ENCODE measurements around the gene RBM20. TPM values are rescaled to one million over a fixed set of nuclear protein-coding genes. Genes with fewer than 3 reads are reported as not detected.
"Not testable (repeated sequence)": the region's sequence is repeated elsewhere in the genome, so short reads cannot be mapped to it uniquely, and the experiment has no call there.

RBM20 gene
- total RNA-seq, 1 donor from 2014 or later, result 1.0 TPM

DNA sequence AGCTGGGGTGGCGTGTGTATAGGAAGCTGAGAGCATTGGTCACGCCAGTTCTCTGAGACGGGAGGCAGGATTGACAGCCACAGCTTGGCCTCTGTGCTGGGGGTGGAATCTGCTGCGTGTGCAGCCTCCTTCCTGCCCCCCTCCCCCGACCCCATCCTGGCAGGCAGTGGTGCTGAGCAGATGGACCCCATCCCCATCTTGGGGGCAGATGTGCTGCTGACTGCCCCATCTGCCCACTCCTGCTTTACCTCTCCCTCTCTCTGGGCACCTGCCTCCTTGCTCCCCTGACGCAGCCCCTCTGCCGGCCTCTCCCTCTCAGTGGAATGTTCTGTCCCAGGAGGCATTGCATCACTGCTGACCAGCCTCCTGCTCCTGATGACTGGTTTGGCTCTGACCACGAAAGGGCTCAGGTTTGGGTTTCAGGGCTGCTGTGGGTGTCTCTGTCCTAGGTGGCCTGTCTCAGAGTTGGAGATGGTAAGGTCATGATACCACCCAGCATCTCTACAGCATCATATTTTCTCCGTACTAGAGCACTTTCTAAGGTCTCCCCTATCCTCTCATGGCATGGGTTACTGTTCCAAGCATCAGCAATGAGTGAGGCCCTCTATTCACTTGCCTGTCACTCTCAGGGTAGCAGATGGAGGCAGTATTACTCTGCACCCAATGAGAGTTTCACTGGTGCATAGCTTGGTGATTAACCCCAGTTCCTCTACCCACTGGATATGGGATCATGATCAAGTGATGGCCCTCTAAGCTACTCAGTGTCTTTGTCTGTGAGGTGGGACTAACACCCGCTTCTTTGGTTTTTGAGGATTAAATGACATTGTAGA lies 81.9 kb downstream of the RBM20 start:
- DNase-seq (ENCODE audit: low spot score), result no peak
- Mint-ChIP-seq H3K9me3 (ENCODE audit: unreplicated experiment) (no peaks in the 10 kb centered on the region), H3K4me1 (ENCODE audit: unreplicated experiment) (peaks cover 32% of the 10 kb centered on the region), H3K27me3 (ENCODE audit: unreplicated experiment) (no peaks in the 10 kb centered on the region), H3K4me3 (ENCODE audit: unreplicated experiment) (no peak overlapping the region), H3K27ac (ENCODE audit: unreplicated experiment) (no peak overlapping the region), H3K36me3 (ENCODE audit: low read depth, unreplicated experiment) (no peaks in the 10 kb centered on the region)
- TF ChIP-seq, protein P1, sequence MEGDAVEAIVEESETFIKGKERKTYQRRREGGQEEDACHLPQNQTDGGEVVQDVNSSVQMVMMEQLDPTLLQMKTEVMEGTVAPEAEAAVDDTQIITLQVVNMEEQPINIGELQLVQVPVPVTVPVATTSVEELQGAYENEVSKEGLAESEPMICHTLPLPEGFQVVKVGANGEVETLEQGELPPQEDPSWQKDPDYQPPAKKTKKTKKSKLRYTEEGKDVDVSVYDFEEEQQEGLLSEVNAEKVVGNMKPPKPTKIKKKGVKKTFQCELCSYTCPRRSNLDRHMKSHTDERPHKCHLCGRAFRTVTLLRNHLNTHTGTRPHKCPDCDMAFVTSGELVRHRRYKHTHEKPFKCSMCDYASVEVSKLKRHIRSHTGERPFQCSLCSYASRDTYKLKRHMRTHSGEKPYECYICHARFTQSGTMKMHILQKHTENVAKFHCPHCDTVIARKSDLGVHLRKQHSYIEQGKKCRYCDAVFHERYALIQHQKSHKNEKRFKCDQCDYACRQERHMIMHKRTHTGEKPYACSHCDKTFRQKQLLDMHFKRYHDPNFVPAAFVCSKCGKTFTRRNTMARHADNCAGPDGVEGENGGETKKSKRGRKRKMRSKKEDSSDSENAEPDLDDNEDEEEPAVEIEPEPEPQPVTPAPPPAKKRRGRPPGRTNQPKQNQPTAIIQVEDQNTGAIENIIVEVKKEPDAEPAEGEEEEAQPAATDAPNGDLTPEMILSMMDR (IDR thresholded peaks at IDR 0.05; ENCODE audit: unreplicated experiment), result no peak

DNA sequence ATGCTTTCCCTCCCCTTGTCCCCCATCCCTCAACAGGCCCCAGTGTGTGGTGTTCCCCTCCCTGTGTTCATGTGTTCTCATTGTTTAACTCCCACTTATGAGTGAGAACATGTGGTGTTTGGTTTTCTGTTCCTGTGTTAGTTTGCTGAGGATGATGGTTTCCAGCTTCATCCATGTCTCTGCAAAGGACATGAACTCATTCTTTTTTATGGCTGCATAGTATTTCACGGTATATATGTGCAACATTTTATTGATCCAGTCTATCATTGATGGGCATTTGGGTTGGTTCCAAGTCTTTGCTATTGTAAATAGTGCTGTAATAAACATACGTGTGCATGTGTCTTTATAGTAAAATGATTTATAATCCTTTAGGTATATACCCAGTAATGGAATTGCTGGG lies 83.6 kb downstream of the RBM20 start:
- H3K4me1 Mint-ChIP-seq (ENCODE audit: unreplicated experiment), result peaks cover 37% of the 10 kb centered on the region
- not testable (repeated sequence) for H3K4me3 Mint-ChIP-seq (ENCODE audit: unreplicated experiment); H3K27ac Mint-ChIP-seq (ENCODE audit: unreplicated experiment); H3K27me3 Mint-ChIP-seq (ENCODE audit: unreplicated experiment); DNase-seq (ENCODE audit: low spot score); H3K9me3 Mint-ChIP-seq (ENCODE audit: unreplicated experiment); H3K36me3 Mint-ChIP-seq (ENCODE audit: low read depth, unreplicated experiment)

DNA sequence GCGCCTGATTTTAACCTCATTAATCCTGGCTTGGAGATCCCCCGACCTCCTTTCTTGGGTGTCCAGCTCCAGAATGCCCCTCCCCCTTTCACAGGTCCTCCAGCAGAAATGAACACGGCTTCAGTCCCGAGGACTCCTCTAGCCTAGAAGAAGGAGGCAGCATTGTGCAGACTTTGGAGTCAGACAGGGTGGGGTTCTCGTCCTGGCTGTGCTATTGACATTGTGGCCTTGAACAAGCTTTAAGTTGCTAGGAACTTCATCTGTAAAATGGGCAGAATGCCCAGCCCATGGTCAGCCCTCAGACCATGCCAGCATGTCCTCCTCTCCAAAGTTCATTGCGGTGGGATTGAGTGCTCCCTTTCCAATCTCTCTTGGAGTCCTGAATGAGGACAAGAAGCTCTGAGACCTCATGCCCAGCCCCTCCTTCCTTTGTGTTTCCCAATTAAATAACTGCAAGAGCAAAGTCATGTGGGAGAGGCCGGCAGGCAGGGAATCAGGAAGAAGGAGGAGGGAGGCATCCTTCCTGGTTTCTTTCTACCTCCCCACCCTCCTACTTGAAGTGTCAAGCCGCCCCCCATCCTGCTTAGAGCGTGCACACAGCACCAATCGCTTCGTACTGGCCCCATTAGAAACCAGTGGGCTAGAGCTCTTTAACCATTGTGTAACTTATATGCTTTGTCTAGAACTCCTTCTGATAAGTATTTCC lies 86.4 kb downstream of the RBM20 start:
- no peaks in the 10 kb centered on the region for H3K9me3 Mint-ChIP-seq (ENCODE audit: unreplicated experiment)
- H3K4me3 Mint-ChIP-seq (ENCODE audit: unreplicated experiment), result no peak overlapping the region
- H3K36me3 Mint-ChIP-seq (ENCODE audit: low read depth, unreplicated experiment), result no peaks in the 10 kb centered on the region
- no peak overlapping the region for H3K27ac Mint-ChIP-seq (ENCODE audit: unreplicated experiment)
- TF ChIP-seq, protein P1 (IDR thresholded peaks at IDR 0.05; ENCODE audit: unreplicated experiment), result no peak
- no peak for DNase-seq (ENCODE audit: low spot score)
- peaks cover 2% of the 10 kb centered on the region for H3K27me3 Mint-ChIP-seq (ENCODE audit: unreplicated experiment)
- peaks cover 17% of the 10 kb centered on the region for H3K4me1 Mint-ChIP-seq (ENCODE audit: unreplicated experiment)

DNA sequence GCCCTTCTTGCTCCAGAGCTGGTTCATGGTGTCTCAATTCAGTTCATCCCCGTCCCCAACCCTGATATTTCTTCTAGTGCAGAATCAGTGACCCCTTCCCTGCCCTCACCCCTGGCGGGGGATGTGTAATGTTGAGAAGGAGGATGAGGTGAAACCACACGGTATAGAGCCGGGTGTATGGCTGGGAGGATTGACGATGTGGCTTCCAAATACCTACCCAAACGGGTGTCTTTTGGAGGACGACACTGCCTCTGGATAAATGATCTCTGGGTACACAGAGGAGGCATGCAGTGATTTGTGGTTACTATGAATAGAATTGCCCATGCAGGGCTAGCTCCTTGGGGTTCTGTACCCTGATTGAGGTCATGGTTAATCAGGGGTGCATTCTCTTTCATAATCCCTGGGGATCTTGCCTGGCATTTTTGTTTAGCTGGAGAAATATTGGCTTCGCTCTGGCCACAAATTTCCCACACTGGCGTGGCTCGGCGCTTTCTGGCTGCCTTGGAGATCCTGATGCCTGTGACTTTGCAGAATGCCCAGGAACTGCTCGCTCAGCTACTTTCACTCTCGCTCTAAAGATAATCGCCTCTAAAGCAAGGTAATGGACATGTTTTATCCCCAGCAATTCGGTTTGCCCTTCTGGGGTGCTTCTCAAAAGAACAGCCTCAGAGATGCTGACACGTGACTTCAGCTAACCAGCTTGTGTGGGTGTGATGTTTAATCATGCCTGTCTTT lies 89.2 kb downstream of the RBM20 start:
- Mint-ChIP-seq H3K27me3 (ENCODE audit: unreplicated experiment) (peaks cover 2% of the 10 kb centered on the region), H3K36me3 (ENCODE audit: low read depth, unreplicated experiment) (no peaks in the 10 kb centered on the region), H3K27ac (ENCODE audit: unreplicated experiment) (no peak overlapping the region), H3K4me3 (ENCODE audit: unreplicated experiment) (no peak overlapping the region), H3K9me3 (ENCODE audit: unreplicated experiment) (no peaks in the 10 kb centered on the region), H3K4me1 (ENCODE audit: unreplicated experiment) (peaks cover 16% of the 10 kb centered on the region)
- TF ChIP-seq, protein P1 (IDR thresholded peaks at IDR 0.05; ENCODE audit: unreplicated experiment), result no peak
- DNase-seq (ENCODE audit: low spot score), result no peak

DNA sequence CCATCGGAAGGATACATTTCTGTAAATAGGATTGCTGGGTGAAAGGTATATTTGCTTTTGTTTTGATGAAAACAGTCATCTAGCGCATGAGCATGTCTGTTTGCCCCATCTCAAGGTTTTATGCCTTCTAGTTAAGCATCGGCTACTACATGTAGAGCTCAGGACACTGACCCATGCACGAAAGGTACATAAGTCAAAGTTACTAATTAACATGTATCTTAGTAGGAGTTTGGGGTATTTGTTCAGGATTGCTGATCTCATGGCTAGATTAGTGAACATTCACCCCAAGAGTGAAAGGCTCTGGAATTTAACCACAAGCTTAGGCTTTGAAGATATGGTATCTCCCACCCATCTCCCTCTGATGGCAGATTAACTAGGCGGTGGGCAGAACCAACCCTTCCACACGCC lies 91.5 kb downstream of the RBM20 start:
- Mint-ChIP-seq H3K4me1 (ENCODE audit: unreplicated experiment) (peaks cover 19% of the 10 kb centered on the region), H3K27ac (ENCODE audit: unreplicated experiment) (no peak overlapping the region), H3K9me3 (ENCODE audit: unreplicated experiment) (no peaks in the 10 kb centered on the region), H3K4me3 (ENCODE audit: unreplicated experiment) (no peak overlapping the region), H3K27me3 (ENCODE audit: unreplicated experiment) (peaks cover 2% of the 10 kb centered on the region), H3K36me3 (ENCODE audit: low read depth, unreplicated experiment) (no peaks in the 10 kb centered on the region)
- DNase-seq (ENCODE audit: low spot score), result no peak
- TF ChIP-seq, protein P1 (IDR thresholded peaks at IDR 0.05; ENCODE audit: unreplicated experiment), result no peak
